ENCODE measurements around the gene PTPN21.

DNA sequence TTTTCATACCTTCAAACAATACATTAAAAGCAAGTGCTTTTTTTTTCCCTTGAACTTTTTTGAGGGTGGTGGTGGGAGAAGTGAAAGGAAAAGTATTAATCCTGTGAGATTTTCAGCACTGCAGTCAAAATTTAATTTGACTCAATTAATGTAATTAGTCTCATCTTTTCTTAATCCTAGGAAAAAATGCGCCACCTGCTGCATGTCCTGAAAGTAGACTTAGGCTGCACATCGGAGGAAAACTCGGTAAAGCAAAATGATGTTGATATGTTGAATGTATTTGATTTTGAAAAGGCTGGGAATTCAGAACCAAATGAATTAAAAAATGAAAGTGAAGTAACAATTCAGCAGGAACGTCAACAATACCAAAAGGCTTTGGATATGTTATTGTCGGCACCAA, 117.1 kb downstream of the PTPN21 start:
- TF ChIP-seq, protein P1, sequence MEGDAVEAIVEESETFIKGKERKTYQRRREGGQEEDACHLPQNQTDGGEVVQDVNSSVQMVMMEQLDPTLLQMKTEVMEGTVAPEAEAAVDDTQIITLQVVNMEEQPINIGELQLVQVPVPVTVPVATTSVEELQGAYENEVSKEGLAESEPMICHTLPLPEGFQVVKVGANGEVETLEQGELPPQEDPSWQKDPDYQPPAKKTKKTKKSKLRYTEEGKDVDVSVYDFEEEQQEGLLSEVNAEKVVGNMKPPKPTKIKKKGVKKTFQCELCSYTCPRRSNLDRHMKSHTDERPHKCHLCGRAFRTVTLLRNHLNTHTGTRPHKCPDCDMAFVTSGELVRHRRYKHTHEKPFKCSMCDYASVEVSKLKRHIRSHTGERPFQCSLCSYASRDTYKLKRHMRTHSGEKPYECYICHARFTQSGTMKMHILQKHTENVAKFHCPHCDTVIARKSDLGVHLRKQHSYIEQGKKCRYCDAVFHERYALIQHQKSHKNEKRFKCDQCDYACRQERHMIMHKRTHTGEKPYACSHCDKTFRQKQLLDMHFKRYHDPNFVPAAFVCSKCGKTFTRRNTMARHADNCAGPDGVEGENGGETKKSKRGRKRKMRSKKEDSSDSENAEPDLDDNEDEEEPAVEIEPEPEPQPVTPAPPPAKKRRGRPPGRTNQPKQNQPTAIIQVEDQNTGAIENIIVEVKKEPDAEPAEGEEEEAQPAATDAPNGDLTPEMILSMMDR (IDR thresholded peaks at IDR 0.05; ENCODE audit: low read length), result no peak
- TF ChIP-seq EZH2 (optimal IDR thresholded peaks at IDR 0.05; ENCODE audit: low read depth, low read length), result no peak

Measured in MM.1S (cell line).